Activated gamma-delta T cell treated with Interleukin-2 at 50 U/mL for 16 hours (primary cell): ENCODE measurements around the gene SLC35D2.

Source experiments
- DNase-seq: peaks from one replicate; pipeline ENCODE4 v3.0.0-alpha.2; 2020

SLC35D2 gene

DNA sequence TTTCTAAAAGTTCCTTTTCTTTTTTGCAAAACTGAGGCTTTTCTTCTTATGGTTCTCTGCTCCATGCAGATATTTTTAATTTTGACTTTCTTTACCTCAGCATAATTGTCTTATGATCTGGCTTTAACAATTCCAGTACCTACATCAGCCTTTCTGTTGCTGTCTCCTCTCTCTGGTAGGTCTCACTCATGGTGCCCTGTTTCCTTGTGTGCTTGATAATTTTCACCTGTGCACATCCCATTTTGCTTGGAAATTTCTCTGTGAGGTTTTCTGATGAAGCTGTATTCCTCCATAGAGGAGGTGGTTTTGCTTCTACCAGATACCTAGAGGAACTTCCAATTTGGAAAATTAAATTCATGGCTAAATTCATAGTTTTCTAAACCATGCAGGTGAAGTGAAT is 79.3 kb downstream of the SLC35D2 start:
- no peak for DNase-seq

GRCh38 chr9:96302021-96302420 is 81.5 kb downstream of the SLC35D2 start, which contains the start of gene HSD17B3:
Gene HSD17B3 (minus strand): TSS chr9:96302176. CDS start chr9:96302104, 72 bp downstream.
- no peak for DNase-seq

- DNase-seq = no peak
These were observed 83.7 kb downstream of the SLC35D2 start for GRCh38 chr9:96299823-96300222.

- no peak for DNase-seq
These were observed 89.4 kb downstream of the SLC35D2 start for GRCh38 chr9:96294159-96294545.

DNA sequence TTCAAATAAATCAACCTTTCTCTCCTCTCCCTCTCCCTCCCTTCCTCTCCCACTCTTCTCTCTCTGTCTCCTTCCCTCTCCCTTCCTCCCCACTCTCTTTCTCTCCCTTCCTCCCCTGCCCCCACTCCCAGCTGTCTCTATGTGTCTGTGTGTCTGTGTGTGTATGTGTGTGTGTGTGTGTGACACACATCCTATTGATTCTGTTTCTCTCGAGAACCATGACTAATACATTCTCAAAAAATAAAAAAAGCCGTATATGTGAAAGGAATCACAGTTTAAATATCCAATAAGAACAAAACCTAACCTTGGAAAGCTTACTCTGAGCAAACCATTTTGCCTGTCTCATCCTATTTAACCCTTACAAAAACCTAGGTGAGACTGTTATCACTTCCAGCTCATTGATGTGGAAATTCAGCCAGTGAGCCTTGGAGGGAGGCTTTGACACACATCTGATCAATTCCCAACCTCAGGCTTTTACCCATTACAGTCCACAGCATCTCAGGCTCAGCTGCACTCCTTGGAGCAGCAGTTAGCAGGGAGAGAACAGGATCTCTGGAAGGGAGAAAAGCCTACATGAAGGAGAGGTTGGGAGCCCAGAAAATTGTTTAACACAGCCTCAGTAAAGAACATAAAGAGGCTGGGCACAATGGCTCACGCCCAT is 89.9 kb downstream of the SLC35D2 start:
- no peak for DNase-seq

DNA sequence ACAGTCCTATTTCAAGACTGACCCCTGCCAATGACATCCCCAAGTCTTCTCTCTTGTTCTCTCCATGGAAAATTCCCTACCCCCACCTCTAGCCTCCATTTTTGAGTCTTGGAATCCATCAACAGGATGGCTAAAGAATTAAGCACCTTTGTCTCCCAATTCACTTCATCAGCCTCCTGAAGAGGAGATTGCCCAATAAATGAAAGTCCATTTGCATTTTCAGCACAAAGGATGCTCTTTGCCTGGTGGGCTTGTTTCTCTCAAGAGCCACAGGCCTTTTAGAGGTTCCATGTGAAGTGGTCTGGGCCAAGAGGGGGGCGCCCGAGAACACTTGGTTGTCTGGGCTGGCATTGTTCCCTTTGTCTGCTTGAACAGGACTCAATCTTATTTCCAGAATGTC is 94.1 kb downstream of the SLC35D2 start:
- no peak for DNase-seq

DNA sequence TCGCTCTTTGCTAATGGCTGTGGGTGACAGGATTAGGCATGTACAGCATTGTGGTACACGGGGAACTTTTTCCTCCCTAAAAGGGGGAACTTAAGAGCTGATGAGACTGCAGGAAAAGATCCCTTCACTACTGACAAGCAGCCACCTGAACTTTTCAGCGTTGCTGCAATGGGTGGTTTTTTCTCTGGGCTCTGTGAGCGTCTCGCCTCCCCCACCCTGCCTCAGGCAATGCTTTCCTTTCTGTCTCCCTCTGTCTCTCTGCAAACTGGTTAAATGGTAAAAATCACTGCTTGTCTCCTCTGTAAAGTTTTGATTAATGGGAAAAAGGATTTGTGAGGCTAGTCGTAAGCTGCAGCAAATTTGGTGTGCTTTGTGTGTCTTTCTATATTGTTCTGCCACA is 101.9 kb downstream of the SLC35D2 start:
- no peak for DNase-seq

DNA sequence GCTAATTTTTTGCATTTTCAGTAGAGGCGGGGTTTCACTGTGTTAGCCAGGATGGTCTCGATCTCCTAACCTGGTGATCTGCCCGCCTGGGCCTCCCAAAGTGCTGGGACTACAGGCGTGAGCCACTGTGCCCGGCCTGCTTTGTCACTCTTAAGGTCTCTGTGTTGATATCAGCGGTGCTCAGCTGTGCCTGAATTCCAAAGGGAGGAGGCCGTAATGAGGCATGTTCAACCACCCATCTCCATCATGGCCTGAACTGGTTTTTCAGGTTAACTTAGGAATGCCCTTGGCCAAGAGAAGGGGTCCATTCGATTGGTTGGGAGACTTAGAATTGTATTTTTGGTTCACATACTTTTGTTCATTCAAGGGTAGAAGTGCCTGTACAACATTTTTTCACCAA is 103.6 kb downstream of the SLC35D2 start:
- DNase-seq = no peak

- DNase-seq = no peak
These were observed 108.6 kb downstream of the SLC35D2 start for GRCh38 chr9:96274939-96275338.
